Uterus (tissue), 4 donors: Measurements from ENCODE around the gene PPP1R3D. TPM values are rescaled to one million over a fixed set of nuclear protein-coding genes. Genes with fewer than 3 reads are reported as not detected.

Experiments used
- DNase-seq, 2 donors: peaks; one replicate each; pipeline ENCODE4 v3.0.0-alpha.2; 2019 to 2020
- H3K27ac ChIP-seq, 2 donors: fragments of 200-600 bp; sonication (generic); 1 replicate in 1 of 2; 2 replicates in 1 of 2; pipeline ENCODE4 v1.5.1; 2016 to 2018
- H3K27me3 ChIP-seq, 2 donors: fragments of 200-600 bp; sonication (generic); one replicate each; pipeline ENCODE4 v1.5.1; 2018 to 2019; ENCODE audit warnings: control low read depth in 1 of 2
- H3K36me3 ChIP-seq, 2 donors: fragments of 200-600 bp; sonication (generic); one replicate each; pipeline ENCODE4 v1.5.1; 2019; ENCODE audit warnings: control low read depth in 1 of 2
- H3K4me1 ChIP-seq, 2 donors: fragments of 200-600 bp; sonication (generic); one replicate each; pipeline ENCODE4 v1.5.1; 2018 to 2019; ENCODE audit warnings: control low read depth in 1 of 2
- H3K4me3 ChIP-seq, 2 donors: fragments of 200-600 bp; sonication (generic); 1 replicate in 1 of 2; 2 replicates in 1 of 2; pipeline ENCODE4 v1.5.1; 2018 to 2019; ENCODE audit warnings: mild to moderate bottlenecking in 1 of 2
- H3K9me3 ChIP-seq, 2 donors: fragments of 200-600 bp; sonication (generic); one replicate each; pipeline ENCODE4 v1.5.1; 2019; ENCODE audit warnings: control low read depth in 1 of 2
- POLR2A ChIP-seq, 2 donors: fragments of 450-650 bp; IDR thresholded peaks; one replicate each; pipeline ENCODE4 v1.6.1; 2016; ENCODE audit warnings: antibody characterized with exemption in 2 of 2, mild to moderate bottlenecking in 1 of 2, moderate library complexity in 1 of 2
- intact Hi-C: fragments of 100-400 bp; cut with DNase I; formaldehyde crosslinking; loops from one replicate; pipeline ENCODE4 v1.15.1; 2023; ENCODE audit warnings: low total_unique reads
- total RNA-seq, 4 donors: library from RNA; depleted of rRNA in 3 of 4; stranded (reverse); fragments of >200 nt in 3 of 4; gene quantifications; one replicate each; pipeline versions ENCODE4 v1.1.0 to v1.2.4, GENCODE V29; 2014 to 2023
- TF ChIP-seq, protein P1 (sequence below), 4 experiments: fragments of 200-600 bp in 2 of 4; fragments of 450-650 bp in 2 of 4; sonication (generic) in 2 of 4; IDR thresholded peaks; one replicate each; pipeline ENCODE4 v1.5.1; 2016 to 2019; ENCODE audit warnings: antibody characterized with exemption in 4 of 4, mild to moderate bottlenecking in 2 of 4, moderate library complexity in 1 of 4
- donor health status: DM: yes; HTN: yes; CAD: no.

Gene PPP1R3D
- total RNA-seq, 4 donors from 2014 or later = 1.3 to 10.1 (median 8.7) TPM

DNA sequence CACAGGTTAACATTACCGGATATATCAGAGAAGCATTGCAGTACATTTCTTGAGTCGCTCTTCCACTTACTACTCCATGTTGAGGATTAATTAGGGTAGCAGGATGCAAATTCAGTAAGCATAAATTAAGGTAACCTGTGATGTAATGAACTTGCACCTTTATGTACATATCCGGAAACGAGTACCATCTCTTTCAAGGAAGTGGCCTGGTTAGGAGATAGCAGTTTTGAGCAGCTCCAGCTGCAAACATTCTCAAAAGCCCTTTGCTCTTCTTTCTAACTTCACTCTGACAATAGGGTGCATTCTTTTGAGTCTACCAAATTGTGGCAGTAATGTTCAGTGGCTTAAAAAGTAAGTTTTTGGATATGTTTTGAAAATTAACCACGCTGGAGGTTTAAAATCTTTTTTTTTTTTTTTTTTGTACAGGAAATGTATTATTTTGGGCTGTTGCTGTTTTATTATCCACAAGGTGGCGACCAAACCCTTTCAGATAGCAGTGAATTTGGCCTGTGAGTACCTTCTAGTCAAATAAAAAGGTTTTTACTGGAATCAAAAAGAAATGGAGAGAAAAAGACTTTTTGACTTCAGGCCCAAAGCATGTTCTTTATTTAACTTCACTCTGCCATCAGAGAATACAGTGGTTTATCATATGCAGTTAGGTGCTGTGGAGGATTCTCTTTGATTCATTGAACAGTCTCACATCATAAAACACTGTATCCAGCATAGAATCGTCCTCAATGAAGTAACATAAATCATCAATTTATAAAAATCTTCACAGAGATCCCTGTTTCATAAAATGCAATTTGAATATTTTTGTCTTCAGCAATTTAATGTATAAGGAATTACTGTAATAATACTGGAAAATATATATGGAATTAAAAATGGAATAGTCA lies 9.0 kb upstream of the PPP1R3D start:
- TF ChIP-seq, protein P1, sequence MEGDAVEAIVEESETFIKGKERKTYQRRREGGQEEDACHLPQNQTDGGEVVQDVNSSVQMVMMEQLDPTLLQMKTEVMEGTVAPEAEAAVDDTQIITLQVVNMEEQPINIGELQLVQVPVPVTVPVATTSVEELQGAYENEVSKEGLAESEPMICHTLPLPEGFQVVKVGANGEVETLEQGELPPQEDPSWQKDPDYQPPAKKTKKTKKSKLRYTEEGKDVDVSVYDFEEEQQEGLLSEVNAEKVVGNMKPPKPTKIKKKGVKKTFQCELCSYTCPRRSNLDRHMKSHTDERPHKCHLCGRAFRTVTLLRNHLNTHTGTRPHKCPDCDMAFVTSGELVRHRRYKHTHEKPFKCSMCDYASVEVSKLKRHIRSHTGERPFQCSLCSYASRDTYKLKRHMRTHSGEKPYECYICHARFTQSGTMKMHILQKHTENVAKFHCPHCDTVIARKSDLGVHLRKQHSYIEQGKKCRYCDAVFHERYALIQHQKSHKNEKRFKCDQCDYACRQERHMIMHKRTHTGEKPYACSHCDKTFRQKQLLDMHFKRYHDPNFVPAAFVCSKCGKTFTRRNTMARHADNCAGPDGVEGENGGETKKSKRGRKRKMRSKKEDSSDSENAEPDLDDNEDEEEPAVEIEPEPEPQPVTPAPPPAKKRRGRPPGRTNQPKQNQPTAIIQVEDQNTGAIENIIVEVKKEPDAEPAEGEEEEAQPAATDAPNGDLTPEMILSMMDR (IDR thresholded peaks at IDR 0.05) = peak; percentile 43 to 57 (median 50)
- TF ChIP-seq POLR2A (IDR thresholded peaks at IDR 0.05) = no peak
- no peaks in the 10 kb centered on the region for H3K9me3 ChIP-seq
- intact Hi-C loops = no loop called here
- H3K27me3 ChIP-seq = no peaks in the 10 kb centered on the region
- DNase-seq = peak in 1 of 2 donors; percentile 23
- H3K27ac ChIP-seq = no peak overlapping the region
- no peaks in the 10 kb centered on the region for H3K36me3 ChIP-seq
- no peak overlapping the region for H3K4me3 ChIP-seq
- H3K4me1 ChIP-seq = no peaks in the 10 kb centered on the region

DNA sequence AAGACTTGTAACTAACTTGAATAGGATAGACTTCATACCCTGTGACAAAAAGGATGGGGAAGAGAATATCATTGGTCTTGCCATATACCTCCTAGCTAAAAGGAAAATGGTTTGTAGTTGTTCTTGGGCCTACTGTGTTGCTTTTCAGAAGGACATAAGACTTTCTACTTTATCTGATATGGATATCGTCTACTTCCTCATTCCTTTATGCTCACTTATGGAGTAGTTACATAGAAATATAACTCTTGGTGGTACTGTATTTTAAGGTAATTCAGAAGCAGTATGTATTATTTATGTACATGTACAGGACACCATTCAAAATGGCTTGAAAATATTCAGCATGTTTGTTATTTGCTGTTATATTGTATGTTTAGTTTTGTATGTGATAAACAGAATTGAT lies 8.1 kb upstream of the PPP1R3D start:
- no peaks in the 10 kb centered on the region for H3K36me3 ChIP-seq
- intact Hi-C loops = no loop called here
- TF ChIP-seq POLR2A (IDR thresholded peaks at IDR 0.05) = no peak
- TF ChIP-seq, protein P1 (IDR thresholded peaks at IDR 0.05) = no peak

DNA sequence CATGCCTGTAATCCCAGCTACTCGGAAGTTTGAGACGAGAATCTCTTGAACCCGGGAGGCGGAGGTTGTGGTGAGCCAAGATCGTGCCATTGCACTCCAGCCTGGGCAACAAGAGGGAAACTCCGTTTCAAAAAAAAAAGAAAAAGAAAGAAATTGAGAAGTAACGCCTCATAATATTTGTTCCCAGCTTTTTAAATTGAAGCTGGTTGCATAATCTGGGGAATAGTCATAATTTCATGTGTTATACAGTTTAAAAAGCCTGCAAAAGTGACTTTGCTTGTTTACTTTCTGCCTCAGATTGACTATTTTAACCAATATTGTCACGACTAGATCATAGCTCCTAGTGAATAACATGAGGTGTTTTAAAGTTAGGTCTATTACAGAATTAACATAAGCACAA lies 7.3 kb upstream of the PPP1R3D start:
- Histone ChIP-seq H3K4me1 (no peaks in the 10 kb centered on the region), H3K36me3 (no peaks in the 10 kb centered on the region), H3K9me3 (no peaks in the 10 kb centered on the region), H3K27ac (no peak overlapping the region), H3K27me3 (no peaks in the 10 kb centered on the region), H3K4me3 (no peak overlapping the region)
- no peak for DNase-seq
- TF ChIP-seq, protein P1 (IDR thresholded peaks at IDR 0.05) = no peak
- no peak for TF ChIP-seq POLR2A (IDR thresholded peaks at IDR 0.05)
- intact Hi-C loops = no loop called here

More for the DNA sequence above, 8.1 kb upstream of the PPP1R3D start:
- Histone ChIP-seq H3K4me1 (no peaks in the 10 kb centered on the region), H3K27ac (no peak overlapping the region), H3K9me3 (no peaks in the 10 kb centered on the region), H3K27me3 (no peaks in the 10 kb centered on the region), H3K4me3 (no peak overlapping the region)
- no peak for DNase-seq

DNA sequence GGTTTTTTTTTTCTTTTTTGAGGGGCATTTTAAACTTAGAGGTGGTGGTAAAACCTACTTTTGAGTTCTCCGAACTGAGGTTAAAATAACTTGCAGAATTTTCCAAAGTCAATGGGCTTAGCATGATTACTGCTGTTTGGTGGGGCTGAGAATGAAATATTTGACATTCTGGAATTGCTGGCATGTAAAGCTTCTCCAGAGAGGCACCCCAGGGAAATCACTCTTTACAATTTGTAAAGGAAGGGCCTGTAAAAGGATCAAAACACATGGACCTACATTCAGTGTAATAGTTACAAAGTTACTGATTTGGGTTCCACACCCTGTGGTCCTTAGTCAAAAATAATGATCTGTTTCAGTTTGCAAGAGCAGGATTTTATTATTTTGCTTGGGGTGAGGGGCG lies 5.6 kb upstream of the PPP1R3D start:
- H3K9me3 ChIP-seq = no peaks in the 10 kb centered on the region
- peaks cover 0 to 7% of the 10 kb centered on the region in 2 donors for H3K4me1 ChIP-seq
- no peak overlapping the region for H3K27ac ChIP-seq
- TF ChIP-seq, protein P1 (IDR thresholded peaks at IDR 0.05) = no peak
- no peak for TF ChIP-seq POLR2A (IDR thresholded peaks at IDR 0.05)
- DNase-seq = no peak
- no peaks in the 10 kb centered on the region for H3K27me3 ChIP-seq
- no peaks in the 10 kb centered on the region for H3K36me3 ChIP-seq
- intact Hi-C loops = no loop called here
- H3K4me3 ChIP-seq = no peak overlapping the region

DNA sequence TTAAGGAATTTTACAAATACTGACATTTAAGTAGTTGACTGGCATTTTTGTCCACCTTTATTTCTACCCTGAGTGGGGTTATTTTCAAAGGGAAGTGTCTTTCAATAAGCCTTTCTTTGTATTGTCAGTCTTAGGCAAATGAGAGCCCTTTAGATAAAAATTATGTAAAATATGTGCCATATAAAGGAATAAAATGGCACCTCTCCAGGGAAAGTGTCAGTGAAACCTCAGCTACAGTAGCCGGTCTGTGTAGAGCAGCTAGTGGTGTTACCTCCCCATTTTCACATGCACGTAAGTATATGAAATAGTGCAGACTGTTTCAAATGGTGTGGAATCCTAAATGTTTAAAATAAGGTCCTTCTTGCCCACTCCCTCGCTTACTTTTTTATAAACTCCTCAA lies 5.1 kb upstream of the PPP1R3D start:
- DNase-seq = no peak
- Histone ChIP-seq H3K27ac (no peak overlapping the region), H3K36me3 (no peaks in the 10 kb centered on the region), H3K9me3 (no peaks in the 10 kb centered on the region), H3K4me3 (no peak overlapping the region), H3K4me1 (peaks cover 0 to 7% of the 10 kb centered on the region in 2 donors), H3K27me3 (no peaks in the 10 kb centered on the region)
- TF ChIP-seq POLR2A (IDR thresholded peaks at IDR 0.05) = no peak
- TF ChIP-seq, protein P1 (IDR thresholded peaks at IDR 0.05) = no peak
- intact Hi-C loops = no loop called here
